OCI-LY3 (cell line): ENCODE measurements around the gene R3HDM2.
"Not testable (repeated sequence)": the region's sequence is repeated elsewhere in the genome, so short reads cannot be mapped to it uniquely, and the experiment has no call there.

Experiments used
- CTCF ChIP-seq: fragments of 200-600, 300-600 bp; sonication (generic); IDR thresholded peaks from 2 replicates; pipeline ENCODE4 v1.5.1; 2014; ENCODE audit warnings: antibody characterized with exemption, low read length, low read depth
- EZH2phosphoT487 ChIP-seq: fragments of 200-600 bp; shearing (Covaris generic); IDR thresholded peaks from 2 replicates; pipeline ENCODE4 v1.6.1; 2018; ENCODE audit warnings: antibody characterized with exemption, mixed run types, low read depth

- TF ChIP-seq CTCF, EZH2phosphoT487: not testable (repeated sequence)
Observed at GRCh38 chr12:57399718-57400463, 31.0 kb downstream of the R3HDM2 start.
